ENCODE measurements around the gene MERTK.

DNA sequence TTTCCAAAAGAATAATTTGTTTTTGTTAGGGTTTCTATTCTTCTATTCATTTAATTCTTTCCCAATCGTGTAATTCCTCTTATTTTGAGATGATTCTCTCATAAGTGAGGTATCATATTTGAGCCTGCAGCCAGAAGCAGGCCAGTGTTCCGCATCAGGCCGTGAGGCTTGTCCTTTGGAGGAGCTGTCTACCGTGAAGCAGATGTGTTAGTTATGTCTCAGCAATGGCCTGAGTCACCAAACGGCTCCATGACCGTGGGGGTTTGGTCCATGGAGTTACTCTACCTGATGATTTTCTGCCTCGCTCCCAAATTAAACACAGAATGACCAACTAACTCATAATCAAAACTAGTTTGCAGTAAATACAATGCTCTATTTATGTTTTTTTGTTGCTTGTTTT lies 92.4 kb downstream of the MERTK start:
- TF ChIP-seq, protein P1, sequence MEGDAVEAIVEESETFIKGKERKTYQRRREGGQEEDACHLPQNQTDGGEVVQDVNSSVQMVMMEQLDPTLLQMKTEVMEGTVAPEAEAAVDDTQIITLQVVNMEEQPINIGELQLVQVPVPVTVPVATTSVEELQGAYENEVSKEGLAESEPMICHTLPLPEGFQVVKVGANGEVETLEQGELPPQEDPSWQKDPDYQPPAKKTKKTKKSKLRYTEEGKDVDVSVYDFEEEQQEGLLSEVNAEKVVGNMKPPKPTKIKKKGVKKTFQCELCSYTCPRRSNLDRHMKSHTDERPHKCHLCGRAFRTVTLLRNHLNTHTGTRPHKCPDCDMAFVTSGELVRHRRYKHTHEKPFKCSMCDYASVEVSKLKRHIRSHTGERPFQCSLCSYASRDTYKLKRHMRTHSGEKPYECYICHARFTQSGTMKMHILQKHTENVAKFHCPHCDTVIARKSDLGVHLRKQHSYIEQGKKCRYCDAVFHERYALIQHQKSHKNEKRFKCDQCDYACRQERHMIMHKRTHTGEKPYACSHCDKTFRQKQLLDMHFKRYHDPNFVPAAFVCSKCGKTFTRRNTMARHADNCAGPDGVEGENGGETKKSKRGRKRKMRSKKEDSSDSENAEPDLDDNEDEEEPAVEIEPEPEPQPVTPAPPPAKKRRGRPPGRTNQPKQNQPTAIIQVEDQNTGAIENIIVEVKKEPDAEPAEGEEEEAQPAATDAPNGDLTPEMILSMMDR (IDR thresholded peaks at IDR 0.05) = no peak
- TF ChIP-seq POLR2A (IDR thresholded peaks at IDR 0.05) = no peak
